Kidney (tissue), 14 donors: ENCODE data around the gene CAMK1D. TPM values are rescaled to one million over a fixed set of nuclear protein-coding genes. Genes with fewer than 3 reads are reported as not detected.
"Not testable (repeated sequence)": the region's sequence is repeated elsewhere in the genome, so short reads cannot be mapped to it uniquely, and the experiment has no call there.

ENCODE experiments used
- DNase-seq, 5 donors: peaks; one replicate each; pipeline ENCODE4 v3.0.0-alpha.2; 2013 to 2020
- FAIRE-seq: peaks from 2 replicates; lab custom pipeline; 2012; peaks lifted over from hg19 to GRCh38; lab: Jason Lieb, UNC
- H3K27ac ChIP-seq, 2 donors: one replicate each; pipeline ENCODE4 v1.7.0; 2013; ENCODE audit warnings: low read depth in 2 of 2, low read length in 2 of 2, inconsistent platforms in 1 of 2
- H3K27me3 ChIP-seq: one replicate; pipeline ENCODE4 v1.7.1; 2013; ENCODE audit warnings: low read length, inconsistent platforms; ENCODE audit not compliant: control insufficient read depth, insufficient read depth
- H3K36me3 ChIP-seq, 3 donors: one replicate each; pipeline versions ENCODE4 v1.7.0 to v1.7.1; 2013; ENCODE audit warnings: low read length in 3 of 3, control low read depth in 1 of 3, inconsistent platforms in 1 of 3; ENCODE audit not compliant: insufficient read depth in 3 of 3, control insufficient read depth in 2 of 3
- H3K4me1 ChIP-seq, 3 donors: one replicate each; pipeline versions ENCODE4 v1.7.0 to v1.7.1; 2013; ENCODE audit warnings: low read length in 3 of 3, inconsistent platforms in 1 of 3, low read depth in 1 of 3; ENCODE audit not compliant: control insufficient read depth in 2 of 3, insufficient read depth in 2 of 3
- H3K4me3 ChIP-seq, 3 donors: one replicate each; pipeline versions ENCODE4 v1.7.0 to v1.8.1; 2013; ENCODE audit warnings: low read length in 3 of 3, control low read depth in 1 of 3, inconsistent platforms in 1 of 3
- H3K9ac ChIP-seq, 3 donors: one replicate each; pipeline versions ENCODE4 v1.7.0 to v1.7.1; 2013; ENCODE audit warnings: low read length in 3 of 3, control low read depth in 1 of 3, inconsistent platforms in 1 of 3
- H3K9me3 ChIP-seq, 3 donors: one replicate each; pipeline versions ENCODE4 v1.7.0 to v1.7.1; 2013; ENCODE audit warnings: low read length in 3 of 3, control low read depth in 1 of 3, inconsistent platforms in 1 of 3; ENCODE audit not compliant: control insufficient read depth in 2 of 3, insufficient read depth in 1 of 3
- CTCF ChIP-seq: IDR thresholded peaks from 3 replicates; pipeline ENCODE4 v1.5.1; 2012; ENCODE audit warnings: mild to moderate bottlenecking, moderate library complexity, borderline replicate concordance; ENCODE audit not compliant: insufficient read depth; ENCODE audit errors: extremely low read depth
- intact Hi-C: fragments of 100-400 bp; cut with DNase I; formaldehyde crosslinking; loops from one replicate; pipeline ENCODE4 v1.11.1; 2022
- polyA plus RNA-seq: library from polyadenylated mRNA; stranded (reverse); fragments of 350-450 nt; fragmentation: Illumina TruSeq; extraction: RNeasy Lipid Tissue Mini Kit (QIAGEN cat#74804); gene quantifications from one replicate; pipeline ENCODE4 v1.2.3, GENCODE V29; 2014; ENCODE audit warnings: low read depth, low replicate concordance; ENCODE audit not compliant: insufficient read depth
- total RNA-seq: library from RNA; stranded (reverse); fragmentation: NEBNext Ultra II Directional; extraction: Animal tissue kit (Norgen Biotek cat#: 25700); gene quantifications from one replicate; pipeline ENCODE4 v1.2.1, GENCODE V29; 2021
- donor health status: control.
- donor health status: control.
- donor health status: control.
- donor health status: control.
- donor health status: control.
- donor health status: DM: yes; HTN: yes; CAD: no.
- donor health status: Normal renal cell carcinoma (clear cell type).

Gene CAMK1D
- total and polyA plus RNA-seq, 2 donors from 2014 or later, result 1.1 to 13.7 TPM

- TF ChIP-seq CTCF, result no peak
- Histone ChIP-seq H3K9me3 (no peaks in the 10 kb centered on the region), H3K4me1 (no peaks in the 10 kb centered on the region), H3K27ac (no peak overlapping the region), H3K27me3 (no peaks in the 10 kb centered on the region), H3K9ac (no peak overlapping the region), H3K36me3 (no peaks in the 10 kb centered on the region), H3K4me3 (no peak overlapping the region)
- DNase-seq (no peak), FAIRE-seq (no peak)
- intact Hi-C loops, result no loop called here
These were observed 505.6 kb downstream of the CAMK1D start for GRCh38 chr10:12854988-12855387.

- no peak for TF ChIP-seq CTCF
- Histone ChIP-seq H3K9ac (no peak overlapping the region), H3K36me3 (no peaks in the 10 kb centered on the region), H3K4me3 (no peak overlapping the region), H3K9me3 (peaks cover 0 to 4% (median 0%) of the 10 kb centered on the region in 3 donors), H3K27me3 (no peaks in the 10 kb centered on the region), H3K4me1 (no peaks in the 10 kb centered on the region), H3K27ac (no peak overlapping the region)
- no peak for DNase-seq
- FAIRE-seq, result no peak
- intact Hi-C loops, result no loop called here
These were observed 513.1 kb downstream of the CAMK1D start for GRCh38 chr10:12862459-12862858.

DNA sequence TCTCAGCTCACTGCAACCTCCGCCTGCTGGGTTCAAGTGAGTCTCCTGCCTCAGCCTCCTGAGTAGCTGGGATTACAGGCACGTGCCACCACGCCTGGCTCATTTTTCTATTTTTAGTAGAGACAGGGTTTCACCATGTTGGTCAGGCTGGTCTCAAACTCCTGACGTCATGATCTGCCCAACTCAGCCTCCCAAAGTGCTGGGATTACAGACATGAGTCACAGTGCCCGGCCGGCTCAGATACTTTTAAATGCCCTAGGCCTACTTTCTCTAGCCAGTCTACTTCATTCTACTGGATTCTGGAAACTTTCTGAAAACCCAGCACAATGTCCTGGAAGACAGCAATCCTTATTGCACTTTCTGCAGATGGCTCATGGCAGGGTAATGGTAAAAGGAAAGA, 516.2 kb downstream of the CAMK1D start:
- intact Hi-C loops, H3K4me1 ChIP-seq, H3K27me3 ChIP-seq, H3K36me3 ChIP-seq, H3K9ac ChIP-seq, H3K9me3 ChIP-seq, FAIRE-seq, H3K27ac ChIP-seq, DNase-seq, H3K4me3 ChIP-seq: not testable (repeated sequence)

- Histone ChIP-seq H3K9ac (no peak overlapping the region), H3K27me3 (no peaks in the 10 kb centered on the region), H3K36me3 (no peaks in the 10 kb centered on the region), H3K9me3 (no peaks in the 10 kb centered on the region), H3K4me3 (no peak overlapping the region), H3K27ac (no peak overlapping the region), H3K4me1 (no peaks in the 10 kb centered on the region)
- FAIRE-seq (no peak), DNase-seq (no peak)
- intact Hi-C loops, result no loop called here
- no peak for TF ChIP-seq CTCF
These were observed 518.9 kb downstream of the CAMK1D start for GRCh38 chr10:12868229-12868628.
